AML-193 (cell line): Measurements from ENCODE around the gene SEC14L5.
"Not testable (repeated sequence)": the region's sequence is repeated elsewhere in the genome, so short reads cannot be mapped to it uniquely, and the experiment has no call there.

Source experiments
- DNase-seq, 2 experiments: peaks; one replicate each; lab custom pipeline; 2025; lab: John Stamatoyannopoulos, UW

Gene SEC14L5

GRCh38 chr16:5036228-5037156 is 78.4 kb downstream of the SEC14L5 start:
- DNase-seq: no peak

GRCh38 chr16:5040451-5040850 is 82.3 kb downstream of the SEC14L5 start:
- no peak for DNase-seq

- no peak for DNase-seq
Observed at GRCh38 chr16:5041600-5042133, 83.5 kb downstream of the SEC14L5 start.

- no peak for DNase-seq
Observed at GRCh38 chr16:5042574-5043171, 84.5 kb downstream of the SEC14L5 start.

- no peak for DNase-seq
Observed at GRCh38 chr16:5044011-5044540, 85.9 kb downstream of the SEC14L5 start.

GRCh38 chr16:5044581-5044980 is 86.5 kb downstream of the SEC14L5 start:
- DNase-seq: not testable (repeated sequence)

- DNase-seq: no peak
Observed at GRCh38 chr16:5045499-5046115, 87.5 kb downstream of the SEC14L5 start.

- no peak for DNase-seq
Observed at GRCh38 chr16:5046914-5047313, 88.8 kb downstream of the SEC14L5 start.

- DNase-seq: no peak
Observed at GRCh38 chr16:5054876-5055865, 97.0 kb downstream of the SEC14L5 start.

GRCh38 chr16:5056352-5056751 is 98.2 kb downstream of the SEC14L5 start:
- peak; percentile 16 to 21 for DNase-seq

GRCh38 chr16:5058476-5058875 is 100.3 kb downstream of the SEC14L5 start:
- DNase-seq: no peak

- DNase-seq: no peak
Observed at GRCh38 chr16:5059386-5060072, 101.4 kb downstream of the SEC14L5 start.

- no peak for DNase-seq
Observed at GRCh38 chr16:5060073-5060641, 102.0 kb downstream of the SEC14L5 start.

GRCh38 chr16:5062051-5062450 is 103.9 kb downstream of the SEC14L5 start:
- DNase-seq: no peak

- no peak for DNase-seq
Observed at GRCh38 chr16:5062790-5063765, 104.9 kb downstream of the SEC14L5 start.

- no peak for DNase-seq
Observed at GRCh38 chr16:5064915-5065314, 106.8 kb downstream of the SEC14L5 start.

GRCh38 chr16:5065326-5065725 is 107.2 kb downstream of the SEC14L5 start:
- no peak for DNase-seq

GRCh38 chr16:5065813-5066212 is 107.7 kb downstream of the SEC14L5 start, which contains the start of gene C16orf89:
TSS of gene C16orf89 (minus strand) at chr16:5065956. CDS start at chr16:5065908, 48 bp downstream.
- no peak for DNase-seq

GRCh38 chr16:5066511-5066910 is 108.4 kb downstream of the SEC14L5 start:
- no peak for DNase-seq
